8988T (cell line): ENCODE measurements around the gene ABCA3.
"Not testable (repeated sequence)": the region's sequence is repeated elsewhere in the genome, so short reads cannot be mapped to it uniquely, and the experiment has no call there.

Experiments
- DNase-seq: peaks from one replicate; pipeline ENCODE4 v3.0.0; 2011

Gene ABCA3

DNA sequence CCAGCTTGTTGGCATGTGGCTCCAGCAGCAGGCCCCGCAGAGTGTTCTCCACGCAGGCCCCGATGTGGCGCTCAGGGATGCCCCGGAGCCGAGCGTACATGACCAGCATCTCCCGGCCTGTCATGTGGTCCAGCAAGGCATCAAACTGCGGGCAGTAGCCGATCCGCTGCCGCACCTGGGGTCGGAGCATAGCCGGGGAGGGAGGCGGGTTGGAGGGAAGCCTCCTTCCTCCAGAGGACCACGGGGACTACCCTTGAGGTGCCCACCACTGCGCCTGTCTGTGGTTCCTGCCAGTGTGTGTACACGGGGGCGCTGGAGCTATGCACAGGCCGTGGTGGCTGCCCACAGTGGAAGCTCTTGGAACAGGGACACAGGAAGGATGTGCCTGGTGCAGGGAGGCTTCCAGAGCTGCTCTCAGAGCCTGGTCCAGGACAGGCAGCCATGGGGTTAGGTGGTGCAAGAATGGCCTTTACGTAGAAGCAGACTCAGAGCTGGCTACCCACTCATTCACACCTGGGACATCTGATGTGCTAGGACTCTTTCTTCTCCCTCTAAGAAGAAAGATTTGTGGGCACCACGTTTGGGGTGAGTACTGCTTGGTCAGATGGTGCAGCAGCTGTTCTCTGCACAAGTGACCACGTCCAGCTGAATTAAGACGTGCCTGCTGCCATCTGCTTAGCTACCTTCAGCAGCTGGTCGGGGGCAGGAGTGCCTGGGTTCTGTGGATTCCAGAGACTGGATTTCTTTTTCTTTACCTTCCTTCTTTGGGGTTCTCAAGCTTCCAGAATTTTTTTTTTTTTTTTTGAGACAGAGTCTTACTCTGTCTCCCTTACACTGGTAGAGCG lies 61.4 kb downstream of the ABCA3 start:
- DNase-seq: no peak

DNA sequence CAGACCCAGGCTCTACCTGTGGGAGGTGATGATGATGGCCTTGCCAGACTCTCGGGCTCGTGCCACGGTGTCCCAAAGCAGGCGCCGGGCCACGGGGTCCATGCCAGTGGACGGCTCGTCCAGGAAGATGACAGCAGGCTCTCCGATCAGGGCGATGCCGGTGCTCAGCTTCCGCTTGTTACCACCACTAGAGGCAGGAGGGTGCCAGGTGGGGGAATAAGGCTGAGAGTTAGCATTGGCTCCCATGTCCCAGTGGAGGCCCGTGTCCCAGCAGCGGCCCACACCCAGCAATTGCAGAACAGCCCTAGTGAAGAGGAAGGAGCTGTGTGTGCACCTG lies 62.3 kb downstream of the ABCA3 start:
- DNase-seq: peak; percentile 53

DNA sequence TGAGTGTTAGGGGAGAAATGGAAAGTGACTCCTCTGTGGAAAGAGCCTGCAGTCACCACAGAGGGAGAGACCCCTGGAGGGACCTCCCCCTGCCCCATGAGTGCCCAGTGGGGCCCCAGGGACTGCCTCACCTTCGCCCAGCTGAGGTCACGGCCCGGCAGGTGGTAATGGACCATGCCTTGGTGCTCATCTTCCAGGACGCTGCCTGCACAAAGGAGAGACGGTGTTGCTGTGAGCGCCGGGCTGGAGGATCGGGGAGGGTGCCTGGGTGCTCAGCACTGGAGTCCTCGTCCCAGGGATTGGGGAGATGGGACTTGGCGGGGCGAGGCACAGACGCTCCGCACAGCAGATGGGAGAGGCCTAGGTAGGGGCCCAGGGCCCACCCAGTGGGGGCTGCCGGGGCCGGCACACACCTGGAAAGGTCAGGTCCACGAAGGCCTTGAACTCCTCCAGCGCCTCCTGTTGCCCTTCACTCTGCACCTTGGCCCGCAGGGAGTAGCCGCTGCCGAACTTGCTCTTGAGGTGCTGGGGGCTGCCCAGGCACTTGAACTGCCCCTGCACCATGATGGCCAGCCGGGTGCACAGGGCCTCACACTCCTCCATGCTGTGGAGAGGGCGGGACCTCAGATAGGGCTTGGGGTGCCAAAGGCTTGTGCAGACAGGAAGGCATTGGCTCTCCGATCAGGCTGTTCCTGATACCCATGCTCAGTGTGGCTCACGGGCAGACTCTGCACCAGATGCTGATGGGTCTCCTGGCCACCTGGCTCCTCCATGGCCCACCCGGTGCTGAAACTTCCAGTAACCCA lies 62.9 kb downstream of the ABCA3 start:
- DNase-seq: no peak

DNA sequence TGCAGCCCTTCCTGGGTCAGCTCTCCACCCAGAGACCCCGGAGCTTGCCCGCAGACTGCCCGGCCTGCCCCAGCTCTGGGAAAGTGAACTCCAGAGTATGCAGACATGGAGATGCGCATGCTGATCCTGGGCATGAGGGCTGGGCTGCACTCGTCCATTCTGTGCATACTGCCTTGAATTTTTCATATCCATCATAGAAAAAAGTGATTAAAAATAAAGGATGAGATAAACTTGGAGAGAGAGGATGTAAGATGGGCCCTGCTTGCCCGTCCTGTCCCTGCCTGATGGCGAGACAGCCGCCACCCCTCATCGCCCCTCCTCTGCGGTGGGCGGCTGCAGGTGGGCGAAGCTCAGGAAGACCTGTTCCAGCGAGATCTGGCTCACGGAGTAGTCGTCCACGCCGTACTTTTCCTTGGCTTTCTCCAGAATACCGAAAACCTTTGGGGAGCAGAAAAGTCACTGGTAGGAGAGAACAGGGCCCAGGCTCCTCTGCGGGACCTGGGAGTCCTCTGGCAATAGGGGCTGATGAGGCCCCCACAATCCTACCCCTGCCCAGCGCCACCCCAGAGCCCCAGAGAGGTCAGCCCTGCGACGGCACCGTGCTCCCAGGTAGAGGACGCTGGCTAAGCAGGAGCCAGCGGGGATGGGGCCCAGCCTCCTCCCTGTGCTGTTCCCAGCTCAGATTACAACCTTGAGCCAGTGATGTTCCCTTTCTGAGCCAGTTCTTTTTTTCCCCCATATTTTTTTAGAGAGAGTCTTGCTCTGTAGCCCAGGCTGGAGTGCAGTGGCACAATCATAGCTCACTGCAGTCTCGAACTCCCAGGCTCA lies 63.9 kb downstream of the ABCA3 start:
- no peak for DNase-seq

DNA sequence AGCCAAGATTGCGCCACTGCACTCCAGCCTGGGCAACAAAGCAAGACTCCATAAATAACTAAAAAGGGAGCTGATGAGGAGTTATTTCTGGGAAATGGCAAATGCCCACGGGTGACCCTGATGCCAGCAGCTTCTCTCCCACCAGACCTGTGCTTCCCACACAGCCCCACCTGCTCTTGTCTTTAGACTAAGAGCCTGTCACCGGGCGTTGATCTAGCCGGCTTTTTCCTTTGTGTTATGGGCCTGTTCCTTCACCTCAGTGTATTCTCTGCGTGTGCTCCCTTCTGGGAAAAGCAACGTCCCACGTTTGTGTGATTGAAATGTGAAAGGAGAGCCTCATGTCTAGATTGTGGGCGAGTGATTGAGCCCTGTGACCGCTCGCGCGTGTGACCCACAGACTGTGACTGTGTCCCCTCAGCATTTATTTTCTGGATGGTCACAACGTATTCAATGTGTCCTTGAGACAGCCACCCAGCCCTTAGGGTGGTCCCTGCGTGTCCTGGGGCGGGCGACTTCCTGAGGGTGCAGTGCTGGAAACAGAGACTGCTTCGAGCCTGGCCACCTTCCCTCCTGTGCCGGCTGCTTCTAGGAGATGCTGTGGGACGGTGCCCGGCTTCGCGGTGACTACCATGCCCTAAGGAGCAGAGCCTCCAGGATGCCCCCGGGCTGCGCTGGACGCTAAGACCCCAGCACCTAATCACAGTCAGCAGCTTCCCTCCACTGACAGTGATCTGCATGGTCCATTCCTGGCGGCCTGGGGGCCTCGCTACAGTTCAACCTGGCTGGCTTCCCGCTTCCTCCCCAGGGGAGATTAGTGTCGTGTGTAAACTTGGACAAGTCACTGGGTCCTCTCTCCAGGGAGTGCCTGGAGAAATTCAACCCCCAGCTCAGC lies 64.8 kb downstream of the ABCA3 start:
- DNase-seq: no peak

DNA sequence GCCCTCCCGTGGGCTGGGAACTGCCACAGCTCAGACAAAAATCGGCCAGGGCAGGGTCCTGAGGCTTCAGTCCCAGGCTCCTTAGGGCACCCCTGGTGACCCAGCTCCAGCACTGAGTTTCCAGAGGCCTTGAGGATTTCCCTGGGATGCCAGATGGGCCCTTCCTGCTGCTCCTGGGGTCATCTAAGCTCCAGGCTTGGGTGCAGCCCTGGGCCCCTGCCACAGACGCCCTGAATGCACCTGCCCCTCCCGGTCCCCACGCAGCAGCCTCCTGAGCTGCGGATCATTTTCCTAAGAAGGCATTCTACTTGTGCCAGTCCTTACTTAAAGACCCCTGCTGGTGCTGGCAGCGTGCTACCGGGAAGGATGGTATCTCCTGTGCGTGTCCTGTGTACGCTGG lies 66.6 kb downstream of the ABCA3 start:
- DNase-seq: no peak

DNA sequence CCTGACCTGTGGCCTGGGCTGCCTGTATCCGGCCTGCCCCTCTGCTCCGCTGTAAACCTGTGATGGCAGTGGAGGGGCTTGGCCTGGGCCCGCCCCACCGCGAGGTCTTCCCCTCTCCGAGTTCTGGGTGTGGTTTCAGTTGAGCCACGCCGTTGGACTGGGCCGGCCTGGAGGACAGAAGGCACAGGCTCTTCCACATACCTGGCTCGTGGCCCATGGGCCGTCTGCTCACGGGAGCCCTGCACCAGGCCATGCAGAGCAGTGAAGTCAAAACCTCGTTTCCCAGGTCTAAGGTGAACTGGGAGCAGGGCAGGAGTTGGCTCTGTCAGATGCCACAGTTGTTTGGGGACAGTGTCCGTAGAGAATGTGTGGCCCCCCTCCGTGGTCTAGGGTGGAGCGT lies 67.0 kb downstream of the ABCA3 start:
- DNase-seq: no peak

DNA sequence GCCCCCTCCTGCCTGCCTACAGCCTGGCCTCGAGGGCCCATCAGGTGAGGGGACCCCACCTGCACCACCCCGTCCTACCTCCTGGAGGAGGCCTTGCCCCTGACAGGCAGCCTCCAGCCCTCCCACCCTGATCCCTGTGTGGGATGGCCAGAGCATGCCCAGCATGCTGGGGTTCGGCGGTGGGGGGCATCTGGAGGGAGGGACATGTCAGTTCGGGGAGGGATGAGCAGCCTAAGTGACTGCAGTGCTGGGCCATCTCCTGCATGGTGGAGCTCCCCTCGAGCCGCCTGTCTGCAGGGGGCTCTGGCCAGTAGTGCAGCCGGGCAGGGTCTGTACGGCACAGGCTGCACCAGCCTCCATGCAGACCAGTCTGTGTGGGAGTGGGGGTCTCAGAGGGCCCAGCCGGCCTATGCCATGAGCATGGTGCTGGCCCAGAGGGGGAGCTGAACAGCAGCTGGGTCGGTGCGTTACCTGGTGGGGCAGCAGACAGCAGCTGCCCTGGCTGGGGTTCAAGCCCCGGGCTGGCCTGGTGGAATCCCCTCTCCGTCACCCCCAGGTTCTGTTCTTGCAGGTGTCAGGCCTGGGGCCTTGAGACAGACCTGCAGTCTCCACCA lies 68.6 kb downstream of the ABCA3 start:
- DNase-seq: no peak

DNA sequence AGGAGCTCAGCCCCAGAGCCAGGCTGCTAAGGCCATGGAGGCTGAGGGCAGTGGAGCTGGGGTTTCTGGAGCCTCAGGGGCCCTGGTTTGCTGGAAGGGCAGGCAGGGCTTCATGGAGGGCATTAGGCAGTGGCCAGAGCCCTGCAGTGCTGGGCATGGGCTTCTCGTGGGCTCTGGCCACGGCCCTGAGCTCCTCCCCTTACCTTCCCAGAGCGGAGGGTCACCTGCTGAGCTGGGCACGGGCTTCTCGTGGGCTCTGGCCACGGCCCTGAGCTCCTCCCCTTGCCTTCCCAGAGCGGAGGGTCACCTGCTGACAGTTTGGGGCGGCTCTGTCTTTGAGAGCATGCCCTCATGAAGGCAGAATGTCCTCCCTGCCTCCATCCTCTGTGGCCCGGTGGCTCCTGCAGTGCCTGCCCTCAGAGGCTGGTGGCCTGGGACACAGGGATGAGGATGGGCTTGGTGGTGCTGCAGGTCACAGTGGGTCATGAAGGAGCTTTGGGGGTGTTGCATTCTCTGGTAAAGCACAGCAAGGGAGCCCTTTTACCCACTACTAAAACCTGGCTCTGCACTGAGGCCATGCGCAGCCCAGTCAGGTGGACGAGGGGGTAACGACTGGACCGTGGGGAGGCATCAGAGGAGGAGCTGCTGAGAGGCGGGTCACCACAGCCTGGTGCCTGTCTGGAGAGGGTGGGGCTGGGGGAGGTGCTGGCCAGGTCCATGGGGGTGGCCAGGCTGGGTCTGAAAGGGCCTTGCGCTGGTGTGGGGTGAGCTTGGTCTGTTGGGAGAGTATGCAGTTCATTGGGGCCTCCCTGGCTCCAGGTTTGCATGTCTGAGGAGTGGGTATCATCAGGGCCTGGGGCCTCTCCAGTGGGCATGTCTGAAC lies 69.7 kb downstream of the ABCA3 start:
- DNase-seq: no peak

DNA sequence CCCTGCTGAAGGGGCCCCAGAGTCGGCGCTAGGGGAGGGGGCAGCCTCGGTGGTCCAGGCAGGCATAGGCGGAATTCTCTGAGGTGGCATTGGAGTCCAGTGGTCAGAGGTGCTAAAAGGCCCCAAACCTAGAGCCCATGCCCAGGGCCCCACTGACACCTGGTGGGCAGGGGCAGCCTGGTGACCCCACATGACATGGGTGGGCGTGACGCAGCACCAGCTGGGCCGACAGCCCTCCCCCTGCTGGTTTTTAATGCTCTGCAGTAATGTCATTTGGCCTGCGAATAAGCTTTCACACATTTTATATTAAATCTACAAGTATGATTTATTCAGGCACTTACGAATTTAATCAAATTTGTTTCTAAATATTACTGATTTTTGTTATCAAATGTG lies 70.5 kb downstream of the ABCA3 start:
- no peak for DNase-seq

DNA sequence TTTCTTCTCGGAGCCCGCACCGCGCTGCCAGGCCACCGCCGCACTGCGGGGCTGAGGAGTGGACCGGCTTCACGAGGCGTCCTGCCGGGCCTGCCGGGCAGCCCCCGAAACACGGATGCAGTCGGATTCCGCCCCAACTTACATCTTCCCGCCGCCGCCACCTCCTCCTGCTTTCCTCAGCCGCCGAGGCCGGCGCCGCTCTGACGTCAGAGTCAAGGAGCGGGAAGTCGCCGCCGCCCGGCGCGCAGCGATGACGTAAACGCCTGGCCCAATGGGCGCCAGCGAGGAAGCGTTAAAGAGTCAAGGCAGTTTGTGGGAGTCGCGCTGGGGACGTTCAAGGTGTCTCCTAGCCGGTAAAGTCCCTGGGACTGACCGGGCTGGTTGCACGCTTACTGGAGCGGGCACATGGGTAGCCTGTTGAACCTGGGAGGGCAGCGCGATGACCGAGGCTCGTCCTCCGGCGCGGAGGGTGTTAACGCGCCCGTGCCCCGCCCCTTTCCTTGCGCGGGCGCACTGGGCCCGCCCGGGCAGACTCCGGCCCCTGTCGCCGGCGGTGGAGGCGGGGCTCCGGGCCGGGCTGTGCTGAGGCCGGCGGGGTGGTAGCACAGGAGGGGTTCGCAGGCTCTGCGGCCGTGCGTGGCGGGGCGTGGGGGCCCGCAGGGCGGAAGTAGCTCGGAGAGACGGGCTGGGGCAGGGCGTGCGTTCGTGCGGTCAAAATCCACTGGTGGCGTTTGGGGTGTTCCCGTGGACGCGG lies 72.4 kb downstream of the ABCA3 start, which contains the start of gene RNPS1:
TSS of gene RNPS1 (minus strand) at position 214 of the 754 bp plus-strand sequence. CDS start 3,483 bp downstream, outside the sequence.
- peak; percentile 96 for DNase-seq

DNA sequence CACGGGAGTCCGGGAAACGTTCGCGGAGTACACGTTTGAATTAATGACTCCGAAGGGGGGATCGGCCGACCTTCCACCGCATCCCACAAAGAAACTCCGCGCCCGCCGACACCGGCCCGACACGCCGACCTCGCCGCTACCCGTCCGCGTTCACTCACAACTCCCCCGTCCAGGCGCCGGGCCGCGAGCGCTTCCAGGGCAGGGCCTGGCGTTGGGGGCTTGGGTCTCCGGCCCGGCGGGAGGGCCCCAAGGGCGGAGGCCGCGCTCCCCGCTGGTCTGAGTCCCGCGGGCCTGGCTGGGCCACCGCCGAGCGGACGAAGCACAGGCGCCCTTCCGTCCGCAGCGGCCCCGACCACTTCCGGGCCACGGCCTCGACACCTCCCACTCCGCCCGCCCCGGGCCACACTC lies 73.0 kb downstream of the ABCA3 start:
- not testable (repeated sequence) for DNase-seq

DNA sequence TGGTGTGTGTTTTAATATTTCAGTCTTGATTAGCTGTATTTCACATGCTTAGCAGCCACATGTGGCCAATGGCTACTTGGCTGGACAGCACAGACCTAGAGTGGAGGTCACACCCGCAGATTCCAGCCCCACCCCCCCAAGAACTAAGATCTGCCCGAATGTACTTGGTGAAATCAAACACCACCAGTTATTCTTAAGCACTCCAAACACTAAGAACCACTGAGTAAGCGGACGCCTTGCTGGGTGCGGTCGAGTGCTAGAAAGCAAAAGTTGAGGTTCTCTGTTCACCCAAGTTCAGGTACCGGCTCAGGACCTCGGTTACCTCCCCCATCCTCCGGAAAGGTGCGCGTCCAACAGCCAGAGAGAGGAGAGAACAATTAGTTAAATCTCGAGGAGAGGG lies 73.6 kb downstream of the ABCA3 start:
- DNase-seq: not testable (repeated sequence)

DNA sequence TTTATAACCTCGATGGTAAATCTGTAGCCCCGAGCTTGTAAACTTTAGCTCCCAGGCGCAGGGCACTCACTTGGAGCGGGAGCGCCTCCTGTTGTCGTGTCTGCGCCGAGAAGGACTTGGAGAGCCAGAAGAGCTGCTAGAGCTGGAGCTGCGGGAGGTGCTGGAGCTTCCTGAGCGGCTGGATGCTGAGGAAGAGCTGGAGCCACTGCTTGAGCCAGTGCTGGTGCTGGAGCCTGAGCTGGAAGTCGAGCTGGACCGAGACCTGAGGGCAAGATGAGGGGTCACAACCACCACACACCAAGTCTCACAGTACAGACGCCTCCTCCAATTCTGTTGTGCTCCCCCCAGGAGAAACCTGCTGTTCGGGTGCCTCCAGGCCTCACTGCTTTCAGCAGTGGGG lies 77.5 kb downstream of the ABCA3 start:
- not testable (repeated sequence) for DNase-seq

DNA sequence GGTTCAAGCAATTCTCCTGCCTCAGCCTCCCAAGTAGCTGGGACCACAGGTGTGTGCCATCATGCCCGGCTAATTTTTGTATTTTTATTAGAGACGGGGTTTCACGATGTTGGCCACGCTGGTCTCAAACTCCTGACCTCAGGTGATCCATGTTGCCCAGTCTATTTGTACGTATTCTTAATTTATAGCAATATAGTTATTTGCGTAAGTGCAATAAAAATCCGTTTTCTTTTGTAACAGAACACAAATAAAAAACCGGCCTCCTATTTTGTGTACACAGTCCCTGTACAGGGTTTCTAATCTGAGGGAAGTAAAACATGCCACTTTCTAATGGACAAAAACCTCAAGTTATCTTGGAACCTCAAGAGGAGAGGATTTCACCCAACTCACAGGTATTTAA lies 80.3 kb downstream of the ABCA3 start:
- no peak for DNase-seq

DNA sequence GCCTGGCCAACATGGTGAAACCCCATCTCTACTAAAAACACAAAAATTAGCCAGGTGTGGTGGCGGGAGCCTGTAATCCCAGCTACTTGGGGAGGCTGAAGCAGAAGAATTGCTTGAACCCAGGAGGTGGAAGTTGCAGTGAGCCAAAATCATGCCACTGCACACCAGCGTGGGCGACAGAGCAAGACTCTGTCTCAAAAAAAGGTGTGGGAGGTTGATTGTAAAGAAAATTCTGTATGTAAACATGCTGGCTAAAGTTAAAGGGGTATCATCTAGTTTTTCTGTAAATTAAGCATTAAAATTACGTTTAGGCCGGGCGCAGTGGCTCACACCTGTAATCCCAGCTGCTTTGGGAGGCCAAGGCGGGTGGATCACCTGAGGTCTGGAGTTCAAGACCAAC lies 82.0 kb downstream of the ABCA3 start:
- not testable (repeated sequence) for DNase-seq

DNA sequence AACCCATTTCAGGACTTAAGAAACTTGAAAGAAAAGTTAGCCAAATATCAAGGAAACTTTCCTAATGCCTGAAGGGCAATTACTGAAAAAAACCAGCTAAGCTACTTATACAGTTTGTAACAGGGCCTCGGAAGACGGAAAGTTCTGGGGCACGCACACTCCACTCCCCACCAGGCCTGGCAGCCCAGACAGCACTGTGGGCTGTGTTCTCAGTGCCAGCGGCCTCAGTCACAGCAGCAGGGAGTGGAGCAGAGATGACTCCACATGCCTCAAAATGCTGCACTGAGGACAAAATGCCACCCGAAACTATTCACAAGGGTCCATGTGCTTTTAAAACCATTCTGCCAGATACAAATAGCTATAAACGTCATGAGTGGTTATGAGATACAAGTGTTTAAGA lies 82.8 kb downstream of the ABCA3 start:
- DNase-seq: no peak

DNA sequence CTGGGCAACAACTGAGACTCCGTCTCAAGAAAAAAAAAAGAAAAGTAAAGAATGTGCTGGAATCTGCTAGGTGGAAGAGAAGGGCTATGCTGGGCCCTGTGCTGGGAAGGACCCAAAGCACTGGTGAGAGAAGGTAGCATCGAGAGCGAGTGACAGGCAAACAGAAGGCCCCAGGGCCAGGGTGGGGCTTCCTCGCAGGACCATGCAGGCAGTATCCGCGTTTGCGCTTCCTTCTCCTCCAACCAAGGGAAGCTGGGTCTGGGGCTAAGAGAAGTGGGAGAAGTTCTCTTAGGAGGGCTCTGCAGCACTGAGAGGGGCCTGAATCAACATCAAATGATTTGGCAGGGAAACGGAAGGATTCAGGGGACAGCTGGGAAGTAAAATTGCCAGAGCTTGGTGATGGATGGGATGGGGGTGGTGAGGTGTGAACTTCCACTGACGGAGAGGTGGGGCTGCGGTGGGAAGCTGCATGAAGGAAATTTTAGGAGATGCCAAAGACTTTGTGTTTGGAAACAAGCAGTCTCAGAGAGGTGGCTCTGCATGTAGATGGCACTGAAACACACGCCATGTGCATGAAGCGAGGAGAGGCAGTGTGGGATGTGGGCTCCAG lies 83.9 kb downstream of the ABCA3 start:
- no peak for DNase-seq

DNA sequence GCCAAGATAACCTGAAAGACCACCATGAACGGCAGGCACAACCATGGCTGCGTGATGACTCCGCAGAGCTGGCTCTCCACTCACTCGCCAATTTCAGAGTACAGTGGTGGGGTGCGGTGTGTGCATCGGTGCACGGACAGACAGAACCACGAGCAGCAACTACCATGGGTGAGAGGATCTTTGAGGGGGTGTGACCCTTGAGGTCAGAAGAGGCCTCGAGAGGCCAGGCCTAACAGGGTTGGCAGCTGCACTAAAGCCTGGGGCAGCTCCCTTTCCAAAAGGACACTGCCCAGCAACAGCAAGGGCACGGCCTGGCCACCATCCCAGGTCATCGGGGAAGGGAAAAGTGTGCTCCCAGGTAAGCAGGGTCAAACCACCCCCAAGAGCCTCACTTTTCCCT lies 87.2 kb downstream of the ABCA3 start:
- DNase-seq: no peak

DNA sequence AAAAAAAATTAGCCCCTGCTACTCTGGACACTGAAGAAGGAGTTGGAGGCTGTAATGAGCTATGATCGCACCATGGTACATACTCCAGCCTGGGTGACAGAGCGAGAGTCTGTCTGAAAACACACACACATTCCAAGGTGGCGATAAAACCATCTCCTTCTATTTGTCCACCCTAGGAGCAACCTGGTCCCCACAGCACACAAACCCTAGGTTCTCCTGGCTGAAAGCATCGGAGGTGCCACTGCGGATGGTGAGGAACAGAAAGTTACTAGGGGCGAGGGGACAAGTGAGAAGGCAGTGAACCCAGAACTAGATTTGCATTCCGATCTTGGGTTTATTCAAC lies 87.8 kb downstream of the ABCA3 start:
- no peak for DNase-seq
